ENCODE measurements around the gene FRG1.
A peak's percentile ranks its signal among the peaks of the same experiment; 100 is the strongest.
"Not testable (repeated sequence)": the region's sequence is repeated elsewhere in the genome, so short reads cannot be mapped to it uniquely, and the experiment has no call there.

Gene FRG1

DNA sequence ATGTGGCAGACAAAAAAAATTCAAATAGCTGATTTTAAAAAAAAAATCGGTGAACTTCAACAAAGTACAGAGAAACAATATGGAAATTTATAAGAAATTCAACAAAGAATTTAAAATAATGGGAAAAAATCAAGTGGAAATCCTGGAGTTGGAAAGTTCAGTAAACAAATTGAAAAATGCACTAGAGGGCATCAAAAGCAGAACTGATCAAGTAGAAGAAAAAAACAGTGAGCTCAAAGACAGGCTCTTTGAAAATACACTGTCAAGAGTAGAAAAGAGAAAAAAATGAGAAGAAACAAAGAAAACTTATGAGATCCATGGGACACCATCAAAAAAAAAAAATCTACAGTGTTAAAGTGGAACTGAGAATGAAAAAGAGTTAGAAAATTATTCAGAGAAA is 19.6 kb upstream of the FRG1 start:
- in situ Hi-C loops (cut with MboI; ENCODE audit: low pct_unique_long_range_greater_than_20kb, low sequenced_read_pairs, unreplicated experiment): no loop called here
- TF ChIP-seq, protein P1, sequence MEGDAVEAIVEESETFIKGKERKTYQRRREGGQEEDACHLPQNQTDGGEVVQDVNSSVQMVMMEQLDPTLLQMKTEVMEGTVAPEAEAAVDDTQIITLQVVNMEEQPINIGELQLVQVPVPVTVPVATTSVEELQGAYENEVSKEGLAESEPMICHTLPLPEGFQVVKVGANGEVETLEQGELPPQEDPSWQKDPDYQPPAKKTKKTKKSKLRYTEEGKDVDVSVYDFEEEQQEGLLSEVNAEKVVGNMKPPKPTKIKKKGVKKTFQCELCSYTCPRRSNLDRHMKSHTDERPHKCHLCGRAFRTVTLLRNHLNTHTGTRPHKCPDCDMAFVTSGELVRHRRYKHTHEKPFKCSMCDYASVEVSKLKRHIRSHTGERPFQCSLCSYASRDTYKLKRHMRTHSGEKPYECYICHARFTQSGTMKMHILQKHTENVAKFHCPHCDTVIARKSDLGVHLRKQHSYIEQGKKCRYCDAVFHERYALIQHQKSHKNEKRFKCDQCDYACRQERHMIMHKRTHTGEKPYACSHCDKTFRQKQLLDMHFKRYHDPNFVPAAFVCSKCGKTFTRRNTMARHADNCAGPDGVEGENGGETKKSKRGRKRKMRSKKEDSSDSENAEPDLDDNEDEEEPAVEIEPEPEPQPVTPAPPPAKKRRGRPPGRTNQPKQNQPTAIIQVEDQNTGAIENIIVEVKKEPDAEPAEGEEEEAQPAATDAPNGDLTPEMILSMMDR (IDR thresholded peaks at IDR 0.05; ENCODE audit: extremely low read depth, insufficient read depth, missing control alignments): no peak
- DNase-seq (ENCODE audit: low spot score): no peak

DNA sequence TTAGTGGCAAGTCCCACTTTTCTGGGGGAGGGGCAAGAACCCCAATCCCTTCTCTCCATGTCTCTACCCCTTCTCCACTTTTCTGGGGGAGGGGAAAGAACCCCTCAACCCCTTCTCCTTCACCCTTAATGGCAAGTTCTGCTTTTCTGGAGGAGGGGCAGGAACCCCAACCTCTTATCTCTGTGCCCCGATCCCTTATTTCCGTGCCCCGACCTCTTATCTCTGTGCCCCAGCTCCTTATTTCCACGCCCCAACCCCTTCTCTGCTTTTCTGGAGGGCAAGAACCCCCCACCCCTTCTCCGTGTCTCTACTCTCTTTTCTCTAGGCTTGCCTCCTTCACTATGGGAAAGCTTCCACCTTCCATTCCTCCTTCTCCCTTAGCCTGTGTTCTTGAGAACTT is 13.9 kb upstream of the FRG1 start:
- DNase-seq (ENCODE audit: low spot score); in situ Hi-C loops (cut with MboI; ENCODE audit: low pct_unique_long_range_greater_than_20kb, low sequenced_read_pairs, unreplicated experiment): not testable (repeated sequence)

DNA sequence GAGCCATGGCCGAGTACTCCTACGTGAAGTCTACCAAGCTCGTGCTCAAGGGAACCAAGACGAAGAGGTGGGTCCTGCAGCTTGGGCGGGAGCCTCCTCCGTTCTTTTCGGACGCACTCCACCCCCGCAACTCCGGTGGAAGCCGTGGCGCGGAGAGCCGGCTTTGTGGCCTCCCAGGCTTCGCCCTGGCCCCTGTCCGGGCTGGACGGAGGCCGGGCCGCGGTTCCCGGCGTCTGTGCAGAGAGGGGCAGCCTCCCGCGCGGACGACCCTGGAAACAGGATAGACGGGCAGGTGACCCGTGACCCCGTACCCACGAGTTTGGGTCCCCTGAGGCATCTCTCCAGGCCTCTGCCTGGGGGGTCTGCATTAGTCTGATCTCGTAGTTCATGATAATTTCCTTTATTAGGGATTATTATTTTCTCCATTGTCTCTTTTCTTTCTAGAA is 356 bp downstream of the FRG1 start:
- in situ Hi-C loops (cut with MboI; ENCODE audit: low pct_unique_long_range_greater_than_20kb, low sequenced_read_pairs, unreplicated experiment): no loop called here
- TF ChIP-seq, protein P1 (IDR thresholded peaks at IDR 0.05; ENCODE audit: extremely low read depth, insufficient read depth, missing control alignments): no peak
- no peak for DNase-seq (ENCODE audit: low spot score)

DNA sequence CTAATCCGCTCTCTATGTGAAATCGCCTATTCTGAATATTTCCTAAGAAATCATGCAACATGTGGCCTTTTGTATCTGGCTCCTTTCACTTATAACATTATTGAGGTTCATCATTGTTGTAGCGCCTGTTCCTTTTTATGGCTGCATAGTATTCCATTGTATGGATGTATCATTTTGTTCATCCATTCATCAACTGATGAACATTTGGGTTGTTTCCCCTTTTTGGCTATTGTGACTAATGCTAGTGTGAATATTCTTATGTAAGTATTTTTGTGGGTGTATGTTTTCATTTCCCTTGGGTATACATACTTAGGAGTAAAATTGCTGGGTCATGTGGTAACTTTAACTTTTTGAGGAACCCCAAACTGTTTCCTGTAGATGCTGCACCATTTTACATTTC is 1.7 kb downstream of the FRG1 start:
- in situ Hi-C loops (cut with MboI; ENCODE audit: low pct_unique_long_range_greater_than_20kb, low sequenced_read_pairs, unreplicated experiment); DNase-seq (ENCODE audit: low spot score): not testable (repeated sequence)

DNA sequence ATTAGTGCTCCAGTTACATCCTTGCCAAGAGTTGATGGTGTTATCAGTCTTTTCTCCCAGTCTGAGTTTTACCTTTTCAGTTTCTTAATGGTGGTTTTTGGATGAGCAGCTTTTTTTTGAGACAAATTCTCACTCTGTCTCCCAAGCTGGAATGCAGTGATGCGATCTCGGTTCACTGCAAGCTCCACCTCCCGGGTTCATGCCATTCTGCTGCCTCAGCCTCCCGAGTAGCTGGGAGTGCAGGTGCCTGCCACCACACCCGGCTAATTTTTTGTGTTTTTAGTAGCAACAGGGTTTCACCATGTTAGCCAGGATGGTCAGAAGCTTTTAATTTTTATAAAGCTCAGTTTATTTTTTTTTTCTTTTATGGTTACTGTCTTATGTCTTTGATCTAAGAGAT is 3.4 kb downstream of the FRG1 start:
- DNase-seq (ENCODE audit: low spot score); in situ Hi-C loops (cut with MboI; ENCODE audit: low pct_unique_long_range_greater_than_20kb, low sequenced_read_pairs, unreplicated experiment): not testable (repeated sequence)

DNA sequence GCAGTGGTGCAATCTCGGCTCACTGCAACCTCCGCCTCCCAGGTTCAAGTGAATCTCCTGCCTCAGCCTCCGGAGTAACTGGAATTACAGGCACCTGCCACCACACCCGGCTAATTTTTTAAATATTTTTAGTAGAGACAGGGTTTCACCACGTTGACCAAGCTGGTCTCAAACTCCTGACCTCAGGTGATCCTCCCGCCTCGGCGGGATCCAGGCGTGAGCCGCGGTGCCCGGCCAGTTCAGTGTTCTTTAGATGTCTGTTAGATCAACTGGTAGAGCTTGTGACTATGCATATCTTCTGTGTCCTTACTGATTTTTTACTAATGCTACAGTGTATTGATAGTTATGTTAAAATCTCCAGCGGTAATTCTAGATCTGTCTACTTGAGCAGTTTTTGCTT is 6.2 kb downstream of the FRG1 start:
- in situ Hi-C loops (cut with MboI; ENCODE audit: low pct_unique_long_range_greater_than_20kb, low sequenced_read_pairs, unreplicated experiment); DNase-seq (ENCODE audit: low spot score): not testable (repeated sequence)

DNA sequence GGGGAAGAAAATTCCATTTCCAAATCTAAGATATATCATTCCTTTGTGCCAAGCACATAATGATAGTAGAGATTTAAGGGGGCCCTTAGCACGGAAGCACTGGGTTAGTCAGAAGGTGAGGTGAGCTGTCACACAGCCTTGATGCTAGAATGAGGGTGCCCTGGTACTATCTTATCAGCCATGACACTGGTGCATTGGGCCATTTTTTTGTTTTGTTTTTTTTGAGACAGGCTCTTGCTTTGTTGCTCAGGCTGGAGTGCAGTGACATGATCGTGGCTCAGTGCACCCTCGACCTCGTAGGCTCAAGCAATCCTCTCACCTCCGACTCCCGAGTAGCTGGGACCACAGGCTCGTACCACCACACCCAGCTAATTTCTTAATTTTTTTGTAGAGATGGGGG is 7.8 kb downstream of the FRG1 start:
- in situ Hi-C loops (cut with MboI; ENCODE audit: low pct_unique_long_range_greater_than_20kb, low sequenced_read_pairs, unreplicated experiment); DNase-seq (ENCODE audit: low spot score): not testable (repeated sequence)

DNA sequence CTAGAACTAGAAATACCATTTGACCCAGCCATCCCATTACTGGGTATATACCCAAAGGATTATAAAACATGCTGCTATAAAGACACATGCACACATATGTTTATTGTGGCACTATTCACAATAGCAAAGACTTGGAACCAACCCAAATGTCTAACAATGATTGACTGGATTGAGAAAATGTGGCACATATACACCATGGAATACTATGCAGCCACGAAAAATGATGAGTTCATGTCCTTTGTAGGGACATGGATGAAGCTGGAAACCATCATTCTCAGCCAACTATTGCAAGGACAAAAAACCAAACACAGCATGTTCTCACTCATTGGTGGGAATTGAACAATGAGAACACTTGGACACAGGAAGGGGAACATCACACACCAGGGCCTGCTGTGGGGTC is 28.6 kb downstream of the FRG1 start:
- not testable (repeated sequence) for DNase-seq (ENCODE audit: low spot score)

DNA sequence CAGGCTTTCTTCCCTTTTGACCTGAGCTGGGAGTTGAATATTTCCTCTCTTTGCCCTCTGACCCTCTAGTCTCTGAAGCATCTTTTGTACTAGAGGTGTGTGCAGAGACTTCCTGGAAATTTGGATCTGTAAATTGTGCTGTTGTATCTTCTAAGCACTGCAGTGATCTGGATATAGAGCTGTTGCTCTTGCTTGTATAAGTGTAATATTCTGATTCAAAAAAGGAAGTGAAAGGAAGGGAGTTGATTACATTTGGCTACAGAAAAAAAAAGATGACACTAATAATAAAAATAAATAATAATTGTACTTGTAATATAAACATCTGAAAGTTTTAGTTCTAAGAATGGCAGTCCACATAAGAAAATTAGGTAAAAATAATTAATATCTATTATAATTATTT is 33.0 kb downstream of the FRG1 start:
- no peak for DNase-seq (ENCODE audit: low spot score)
- in situ Hi-C loops (cut with MboI; ENCODE audit: low pct_unique_long_range_greater_than_20kb, low sequenced_read_pairs, unreplicated experiment): no loop called here
- TF ChIP-seq, protein P1 (IDR thresholded peaks at IDR 0.05; ENCODE audit: extremely low read depth, insufficient read depth, missing control alignments): no peak

More for the DNA sequence above, 28.6 kb downstream of the FRG1 start:
- in situ Hi-C loops (cut with MboI; ENCODE audit: low pct_unique_long_range_greater_than_20kb, low sequenced_read_pairs, unreplicated experiment): not testable (repeated sequence)

DNA sequence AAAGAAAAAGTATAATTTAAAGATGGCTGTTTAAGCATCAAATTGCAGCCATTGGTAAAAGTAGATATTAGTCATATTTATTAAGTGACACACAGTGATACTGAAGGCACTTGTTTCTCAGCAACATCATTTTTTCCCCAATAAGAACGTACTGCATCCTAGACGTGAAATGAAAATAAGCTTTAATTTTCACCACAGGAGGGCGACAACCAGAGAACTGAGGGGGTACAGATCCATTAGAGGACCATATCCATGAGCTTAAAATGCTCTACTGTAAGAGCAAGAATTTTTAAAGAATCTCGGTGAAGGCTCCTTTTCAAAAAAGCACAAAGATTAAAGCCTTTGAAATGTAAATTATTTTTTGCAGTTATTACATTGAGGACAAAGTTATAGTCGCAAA is 33.4 kb downstream of the FRG1 start:
- DNase-seq (ENCODE audit: low spot score): peak; percentile 17
- in situ Hi-C loops (cut with MboI; ENCODE audit: low pct_unique_long_range_greater_than_20kb, low sequenced_read_pairs, unreplicated experiment): no loop called here
- TF ChIP-seq, protein P1 (IDR thresholded peaks at IDR 0.05; ENCODE audit: extremely low read depth, insufficient read depth, missing control alignments): peak; percentile 29
